Ovary (tissue), 9 donors: ENCODE measurements around the gene CORO6. TPM values are rescaled to one million over a fixed set of nuclear protein-coding genes. Genes with fewer than 3 reads are reported as not detected.

Experiments used
- DNase-seq, 5 donors: peaks; one replicate each; pipeline ENCODE4 v3.0.0-alpha.2; 2019 to 2020
- H3K27ac ChIP-seq, 2 donors: fragments of 200-600 bp; one replicate each; pipeline versions ENCODE4 v1.5.1 to v1.8.0; 2019 to 2022
- H3K27me3 ChIP-seq: fragments of 200-600 bp; one replicate; pipeline ENCODE4 v1.8.0; 2022
- H3K36me3 ChIP-seq: fragments of 200-600 bp; sonication (generic); one replicate; pipeline ENCODE4 v1.5.1; 2019
- H3K4me1 ChIP-seq: one replicate; pipeline ENCODE4 v1.8.1; 2013; ENCODE audit warnings: mild to moderate bottlenecking, moderate library complexity; ENCODE audit not compliant: insufficient read depth
- H3K4me3 ChIP-seq: fragments of 200-600 bp; sonication (generic); one replicate; pipeline ENCODE4 v1.5.1; 2017
- H3K9me3 ChIP-seq, 2 donors: fragments of 200-600 bp in 1 of 2; sonication (generic) in 1 of 2; one replicate each; pipeline versions ENCODE4 v1.5.1 to v1.8.1; 2013 to 2019; ENCODE audit warnings: mild to moderate bottlenecking in 1 of 2, moderate library complexity in 1 of 2
- CTCF ChIP-seq, 3 donors: fragments of 450-650 bp in 2 of 3; fragments of 200-600 bp in 1 of 3; IDR thresholded peaks; one replicate each; pipeline versions ENCODE4 v1.5.1 to v1.8.0; 2016 to 2022; ENCODE audit warnings: antibody characterized with exemption in 3 of 3, mild to moderate bottlenecking in 1 of 3
- EP300 ChIP-seq: sonication (generic); formaldehyde crosslinking; IDR thresholded peaks from one replicate; pipeline ENCODE4 v1.6.1; 2017; ENCODE audit warnings: antibody characterized with exemption
- POLR2A ChIP-seq: fragments of 450-650 bp; IDR thresholded peaks from one replicate; pipeline ENCODE4 v1.6.1; 2017; ENCODE audit warnings: antibody characterized with exemption, mild to moderate bottlenecking, moderate library complexity
- WGBS, 3 donors: extraction: QIAGEN DNeasy Blood & Tissue Kit in 1 of 3; methylation state at CpG; one replicate each; pipeline versions ENCODE4 v1.1.5 to v1.1.7; 2013 to 2017; 5-methylcytosine and 5-hydroxymethylcytosine counted together
- intact Hi-C, 4 donors: fragments of 100-400 bp; cut with DNase I; formaldehyde crosslinking; loops; one replicate each; pipeline versions ENCODE4 v1.11.0 to v1.15.1; 2022 to 2023
- polyA plus RNA-seq, 2 donors: library from polyadenylated mRNA; stranded (reverse); fragments of 200-250 nt in 1 of 2; fragments of 350-450 nt in 1 of 2; fragmentation: Illumina TruSeq in 1 of 2; extraction: RNeasy Lipid Tissue Mini Kit (QIAGEN cat#74804) in 1 of 2; gene quantifications; one replicate each; pipeline ENCODE4 v1.2.3, GENCODE V29; 2013 to 2014
- total RNA-seq, 7 donors: library from RNA; depleted of rRNA in 2 of 7; stranded (reverse); fragments of >200 nt in 2 of 7; fragmentation: NEBNext Ultra II Directional in 3 of 7; extraction: Animal tissue kit (Norgen Biotek cat#: 25700) in 3 of 7; gene quantifications; one replicate each; pipeline versions ENCODE4 v1.1.0 to v1.2.4, GENCODE V29; 2016 to 2023
- donor health status: DM: no; HTN: no; CAD: no; lungs with moderate emphysema.
- donor health status: DM: no; HTN: no; CAD: no.
- donor health status: Bipolar disorder and iron deficiency.
- donor health status: DM: yes; HTN: yes; CAD: no.
- donor health status: DM: no; HTN: no; CAD: no.
- donor health status: DM: yes; HTN: yes; CAD: no.

Gene CORO6
- total and polyA plus RNA-seq, 9 donors: 1.2 to 9.0 (median 3.5) TPM

GRCh38 chr17:29574732-29575510 lies 47.8 kb downstream of the CORO6 start:
- no peaks in the 10 kb centered on the region for H3K9me3 ChIP-seq
- H3K27ac ChIP-seq: no peak overlapping the region
- TF ChIP-seq CTCF (IDR thresholded peaks at IDR 0.05) (no peak), POLR2A (no peak), EP300 (no peak)
- DNase-seq: peak in 3 of 5 donors; percentile 19 to 24 (median 21)
- H3K4me3 ChIP-seq: no peak overlapping the region
- no peaks in the 10 kb centered on the region for H3K27me3 ChIP-seq
- peaks cover 15% of the 10 kb centered on the region for H3K4me1 ChIP-seq
- intact Hi-C loops: no loop called here
- WGBS, 3 donors: 79 to 84% (median 83%) methylated on average over 16 to 17 of the region's 17 CpGs
- no peaks in the 10 kb centered on the region for H3K36me3 ChIP-seq

- H3K9me3 ChIP-seq: no peaks in the 10 kb centered on the region
- H3K36me3 ChIP-seq: no peaks in the 10 kb centered on the region
- peaks cover 17% of the 10 kb centered on the region for H3K4me1 ChIP-seq
- DNase-seq: peak in 2 of 5 donors; percentile 13 to 18
- TF ChIP-seq EP300 (no peak), CTCF (IDR thresholded peaks at IDR 0.05) (no peak), POLR2A (no peak)
- H3K4me3 ChIP-seq: no peak overlapping the region
- no peaks in the 10 kb centered on the region for H3K27me3 ChIP-seq
- intact Hi-C loops: no loop called here
- WGBS, 3 donors: 78 to 87% (median 80%) methylated on average over 13 to 14 of the region's 14 CpGs
- no peak overlapping the region for H3K27ac ChIP-seq
Measured at GRCh38 chr17:29573871-29574731, 48.6 kb downstream of the CORO6 start.

- Histone ChIP-seq H3K4me1 (peaks cover 17% of the 10 kb centered on the region), H3K27ac (peak overlapping the region in 1 of 2 donors; percentile 56), H3K9me3 (no peaks in the 10 kb centered on the region), H3K27me3 (no peaks in the 10 kb centered on the region), H3K36me3 (no peaks in the 10 kb centered on the region), H3K4me3 (no peak overlapping the region)
- TF ChIP-seq CTCF (IDR thresholded peaks at IDR 0.05) (no peak), POLR2A (no peak), EP300 (no peak)
- peak in 2 of 5 donors; percentile 19 to 35 for DNase-seq
- intact Hi-C loops: no loop called here
- WGBS, 3 donors: 70 to 76% (median 73%) methylated on average over 6 of the region's 6 CpGs
Measured at GRCh38 chr17:29573558-29573869, 49.2 kb downstream of the CORO6 start.

- TF ChIP-seq EP300 (no peak), POLR2A (no peak), CTCF (IDR thresholded peaks at IDR 0.05) (peak; percentile 49 to 73 (median 73))
- no peaks in the 10 kb centered on the region for H3K36me3 ChIP-seq
- intact Hi-C loops: no loop called here
- H3K4me3 ChIP-seq: peak overlapping the region; percentile 27
- peak; percentile 60 to 79 (median 68) for DNase-seq
- peaks cover 17% of the 10 kb centered on the region for H3K4me1 ChIP-seq
- no peaks in the 10 kb centered on the region for H3K9me3 ChIP-seq
- 10 to 19% (median 10%) methylated on average over 29 to 62 of the region's 62 CpGs for WGBS, 3 donors
- H3K27me3 ChIP-seq: no peaks in the 10 kb centered on the region
- peak overlapping the region; percentile 9 to 56 for H3K27ac ChIP-seq
Measured at GRCh38 chr17:29572691-29573557, 49.8 kb downstream of the CORO6 start.
